HepG2 (cell line): ENCODE data around the gene VPS4A.

Experiments
- HINFP ChIP-seq: sonication (generic); formaldehyde crosslinking; IDR thresholded peaks from 2 replicates; pipeline ENCODE4 v1.4.0; 2020; ENCODE audit warnings: low read depth, mild to moderate bottlenecking, missing genetic modification reagents
- XRCC5 ChIP-seq: fragments of 200-400 bp; formaldehyde crosslinking; optimal IDR thresholded peaks from 2 replicates; pipeline ENCODE3; 2017; ENCODE audit warnings: mild to moderate bottlenecking, low read length

GRCh38 chr16:69350536-69351133 lies 39.5 kb downstream of the VPS4A start:
- TF ChIP-seq HINFP (CRISPR knock-in tag): no peak
- TF ChIP-seq XRCC5: no peak
